Pericardium fibroblast (primary cell): Measurements from ENCODE around the gene SYS1. TPM values are rescaled to one million over a fixed set of nuclear protein-coding genes. Genes with fewer than 3 reads are reported as not detected.

Experiments used
- total RNA-seq: library from RNA; depleted of rRNA; stranded (reverse); fragments of >200 nt; gene quantifications from 2 replicates; pipeline ENCODE4 v1.2.3, GENCODE V29; 2015

Gene SYS1
- 22.4 and 23.6 TPM in 2 replicates for total RNA-seq

DNA sequence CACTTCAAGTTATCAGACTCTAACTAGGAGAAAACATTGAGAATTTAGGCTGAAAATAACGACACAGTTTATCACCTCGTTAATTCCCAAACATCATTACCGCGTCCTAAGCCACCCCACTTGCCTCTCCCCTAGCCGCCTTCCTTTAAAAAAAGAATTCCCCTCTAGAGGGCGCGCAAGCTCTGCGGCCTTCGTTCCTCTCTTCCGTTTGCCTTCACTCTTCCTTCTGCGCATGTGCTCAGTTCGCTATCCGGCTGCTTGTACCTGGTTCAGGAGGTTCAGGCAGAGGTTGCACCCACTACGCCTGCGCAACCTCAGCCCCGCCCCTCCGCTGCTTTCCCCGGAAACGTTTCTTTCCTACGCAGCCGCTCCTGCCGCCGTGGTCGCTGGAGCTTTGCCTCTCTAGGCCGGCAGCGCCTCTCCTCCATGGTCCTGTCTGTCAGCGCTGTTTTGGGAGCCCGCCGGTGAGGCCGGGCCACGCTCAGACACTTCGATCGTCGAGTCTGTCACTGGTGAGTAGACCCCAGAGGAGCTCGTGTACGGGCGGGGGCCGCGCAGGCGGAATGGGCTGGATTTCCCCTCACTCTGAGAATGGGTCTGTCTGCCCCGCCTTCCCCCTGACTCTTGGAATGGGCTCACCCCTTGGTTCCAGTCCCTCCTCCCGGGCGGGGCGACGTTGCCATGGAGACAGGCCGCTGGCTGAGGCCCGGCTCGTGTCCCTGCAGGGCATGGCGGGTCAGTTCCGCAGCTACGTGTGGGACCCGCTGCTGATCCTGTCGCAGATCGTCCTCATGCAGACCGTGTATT is at the start of gene SYS1:
Gene SYS1, plus strand, starts transcription at position 353 of the 807 bp plus-strand sequence. Its CDS starts 376 bp downstream, at position 729.

DNA sequence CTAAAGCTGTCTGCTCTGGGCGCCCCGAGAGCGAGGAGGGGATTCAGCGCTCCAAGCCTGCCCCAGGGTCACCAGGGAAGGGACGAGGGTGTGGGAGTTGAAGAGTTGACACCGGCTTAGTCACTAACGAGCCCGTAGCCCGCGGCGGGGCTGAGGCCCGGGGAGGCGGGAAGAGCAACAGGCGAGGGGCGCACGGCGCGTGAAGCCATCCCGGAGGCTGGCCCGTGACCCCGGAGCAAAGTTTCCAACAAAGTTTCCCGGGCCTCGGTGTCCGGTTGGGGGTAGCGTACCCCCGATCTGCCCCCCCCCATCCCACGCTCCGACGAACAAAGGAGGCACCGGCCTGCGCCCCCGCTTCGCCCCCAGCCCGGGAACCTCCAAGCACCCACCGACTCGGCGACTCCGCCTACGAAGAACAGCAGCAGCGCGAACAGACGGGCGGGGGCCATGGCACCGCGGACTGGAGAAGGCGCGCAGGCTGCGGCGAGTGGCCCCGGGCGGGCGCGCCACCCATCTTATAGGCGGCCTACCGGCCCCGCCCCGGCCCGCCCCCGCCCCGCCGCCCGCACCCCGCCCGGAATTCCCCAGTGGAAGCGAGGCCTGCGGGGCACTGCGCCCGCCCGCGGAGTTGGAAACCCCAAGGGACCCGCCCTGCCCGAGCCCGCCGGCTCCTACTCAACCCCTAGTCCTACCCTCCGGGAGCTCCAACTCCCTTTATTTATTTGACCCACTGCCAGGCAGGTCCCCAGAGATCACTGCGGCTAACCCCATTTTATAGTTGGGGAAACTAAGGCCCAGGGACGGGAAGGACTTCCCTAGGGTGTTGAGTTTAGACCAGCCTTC is 14.8 kb upstream of the SYS1 start, which contains the start of gene SDC4:
Gene SDC4, minus strand, starts transcription at position 489 of the 843 bp plus-strand sequence. Its CDS starts 40 bp downstream, at position 449.

GRCh38 chr20:45378191-45378590 is 15.2 kb downstream of the SYS1 start, which contains the start of gene TP53TG5:
Gene TP53TG5 (minus strand): TSS chr20:45378325. CDS start chr20:45378236, 89 bp downstream.

DNA sequence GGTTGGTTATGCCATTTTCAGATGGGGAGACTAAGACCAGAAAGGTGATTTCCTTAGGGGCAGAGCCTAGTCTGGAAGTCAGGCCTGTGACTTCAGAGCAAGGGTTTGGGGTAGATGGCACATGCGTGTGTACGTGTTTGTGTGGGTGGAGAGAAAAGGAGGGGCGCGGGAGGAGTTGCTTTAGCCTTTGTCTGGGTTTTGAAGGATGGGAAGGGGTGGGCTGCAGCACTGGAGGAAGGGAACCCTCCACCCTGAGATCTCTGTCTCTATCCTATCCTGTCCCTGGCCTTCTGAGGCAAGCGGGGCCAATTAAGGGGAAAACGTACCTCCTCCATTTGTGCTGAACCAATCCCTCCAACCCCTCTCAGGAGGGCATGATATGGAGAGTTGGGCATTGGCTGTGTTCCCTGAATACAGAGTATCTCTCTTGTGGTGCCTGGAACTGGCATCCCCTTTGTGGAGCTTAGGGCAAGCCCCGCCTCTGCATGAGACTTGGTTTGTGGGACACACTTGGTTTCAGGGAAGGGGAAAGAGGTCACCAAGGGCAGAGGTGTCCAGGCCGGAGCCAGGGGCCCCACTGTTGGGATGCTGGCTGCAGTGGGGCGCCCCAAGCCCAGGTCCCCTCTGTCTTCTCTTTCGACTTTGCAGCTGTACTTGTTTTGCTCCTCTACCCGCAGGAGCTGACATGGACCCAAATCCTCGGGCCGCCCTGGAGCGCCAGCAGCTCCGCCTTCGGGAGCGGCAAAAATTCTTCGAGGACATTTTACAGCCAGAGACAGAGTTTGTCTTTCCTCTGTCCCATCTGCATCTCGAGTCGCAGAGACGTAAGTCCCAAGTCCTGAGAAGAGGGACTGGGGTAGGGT is 45.1 kb downstream of the SYS1 start, which contains the start of gene DBNDD2:
Gene DBNDD2, plus strand, starts transcription at position 507 of the 863 bp plus-strand sequence. Its CDS starts 179 bp downstream, at position 686.

DNA sequence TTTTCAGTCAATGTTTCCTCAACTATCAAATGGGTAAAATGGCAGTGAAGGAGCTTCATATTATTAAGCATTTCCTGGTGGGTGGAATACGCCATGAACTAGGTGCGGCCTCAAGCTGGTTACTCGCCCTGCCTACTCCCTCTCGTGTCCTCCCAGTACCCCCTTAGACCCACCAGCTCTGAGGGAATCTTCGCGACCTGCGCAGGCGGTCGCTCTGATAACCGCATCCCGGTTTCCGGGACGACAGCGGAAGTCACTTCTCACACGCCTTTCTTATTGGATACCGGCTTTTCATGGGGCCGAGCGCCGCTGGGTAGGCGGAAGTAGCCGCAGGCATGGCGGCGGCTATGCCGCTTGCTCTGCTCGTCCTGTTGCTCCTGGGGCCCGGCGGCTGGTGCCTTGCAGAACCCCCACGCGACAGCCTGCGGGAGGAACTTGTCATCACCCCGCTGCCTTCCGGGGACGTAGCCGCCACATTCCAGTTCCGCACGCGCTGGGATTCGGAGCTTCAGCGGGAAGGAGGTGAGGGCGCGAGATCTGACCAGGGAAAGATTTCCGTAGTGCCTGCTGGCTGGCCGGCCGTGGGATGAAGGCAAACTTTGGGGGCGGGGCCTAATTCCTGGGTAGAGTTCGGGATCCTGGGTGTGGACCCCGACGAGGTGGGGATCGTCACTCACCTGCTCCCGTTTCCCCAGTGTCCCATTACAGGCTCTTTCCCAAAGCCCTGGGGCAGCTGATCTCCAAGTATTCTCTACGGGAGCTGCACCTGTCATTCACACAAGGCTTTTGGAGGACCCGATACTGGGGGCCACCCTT is 53.1 kb downstream of the SYS1 start, which contains the start of gene PIGT:
Gene PIGT, plus strand, starts transcription at position 320 of the 816 bp plus-strand sequence. Its CDS starts 16 bp downstream, at position 336.

Other genes starting within 250 kb of the SYS1 start
- not detected in 2 replicates for gene WFDC5, start 248.0 kb upstream of the SYS1 start, total RNA-seq
- not detected in 2 replicates for gene WFDC12, start 238.7 kb upstream of the SYS1 start, total RNA-seq
- not detected in 2 replicates for gene PI3, start 188.3 kb upstream of the SYS1 start, total RNA-seq
- not detected in 2 replicates for gene SEMG1, start 156.1 kb upstream of the SYS1 start, total RNA-seq
- gene SEMG2, start 141.8 kb upstream of the SYS1 start, total RNA-seq, result not detected in 2 replicates
- gene SLPI, start 108.6 kb upstream of the SYS1 start, total RNA-seq, result 1.7 and 19.5 TPM in 2 replicates
- not detected in 2 replicates for gene RBPJL, start 56.3 kb upstream of the SYS1 start, total RNA-seq
- gene MATN4, start 54.9 kb upstream of the SYS1 start, total RNA-seq, result 1.6 TPM in 1 of 2 replicates, not detected in the other
- 45.2 and 48.1 TPM in 2 replicates for gene SDC4, start 14.7 kb upstream of the SYS1 start, total RNA-seq
- gene TP53TG5, start 15.2 kb downstream of the SYS1 start, total RNA-seq, result not detected in 2 replicates
- gene DBNDD2, start 45.1 kb downstream of the SYS1 start, total RNA-seq, result 2.0 and 12.3 TPM in 2 replicates
- gene PIGT, start 53.0 kb downstream of the SYS1 start, total RNA-seq, result 87.8 and 96.4 TPM in 2 replicates
- not detected in 2 replicates for gene WFDC2, start 106.6 kb downstream of the SYS1 start, total RNA-seq
- not detected in 2 replicates for gene SPINT3, start 152.5 kb downstream of the SYS1 start, total RNA-seq
- gene WFDC6, start 176.3 kb downstream of the SYS1 start, total RNA-seq, result not detected in 2 replicates
- not detected in 2 replicates for gene EPPIN, start 184.2 kb downstream of the SYS1 start, total RNA-seq
- gene WFDC8, start 216.1 kb downstream of the SYS1 start, total RNA-seq, result not detected in 2 replicates